ENCODE data around the gene TMTC2. TPM values are rescaled to one million over a fixed set of nuclear protein-coding genes. Genes with fewer than 3 reads are reported as not detected.
A peak's percentile ranks its signal among the peaks of the same experiment; 100 is the strongest.

Gene TMTC2
- total and polyA plus RNA-seq, 3 donors from 2014 or later, result 8.1 to 22.4 (median 19.4) TPM

GRCh38 chr12:82673698-82674097, 13.0 kb upstream of the TMTC2 start:
- TF ChIP-seq POLR2A (IDR thresholded peaks at IDR 0.05), result no peak
- TF ChIP-seq, protein P1, sequence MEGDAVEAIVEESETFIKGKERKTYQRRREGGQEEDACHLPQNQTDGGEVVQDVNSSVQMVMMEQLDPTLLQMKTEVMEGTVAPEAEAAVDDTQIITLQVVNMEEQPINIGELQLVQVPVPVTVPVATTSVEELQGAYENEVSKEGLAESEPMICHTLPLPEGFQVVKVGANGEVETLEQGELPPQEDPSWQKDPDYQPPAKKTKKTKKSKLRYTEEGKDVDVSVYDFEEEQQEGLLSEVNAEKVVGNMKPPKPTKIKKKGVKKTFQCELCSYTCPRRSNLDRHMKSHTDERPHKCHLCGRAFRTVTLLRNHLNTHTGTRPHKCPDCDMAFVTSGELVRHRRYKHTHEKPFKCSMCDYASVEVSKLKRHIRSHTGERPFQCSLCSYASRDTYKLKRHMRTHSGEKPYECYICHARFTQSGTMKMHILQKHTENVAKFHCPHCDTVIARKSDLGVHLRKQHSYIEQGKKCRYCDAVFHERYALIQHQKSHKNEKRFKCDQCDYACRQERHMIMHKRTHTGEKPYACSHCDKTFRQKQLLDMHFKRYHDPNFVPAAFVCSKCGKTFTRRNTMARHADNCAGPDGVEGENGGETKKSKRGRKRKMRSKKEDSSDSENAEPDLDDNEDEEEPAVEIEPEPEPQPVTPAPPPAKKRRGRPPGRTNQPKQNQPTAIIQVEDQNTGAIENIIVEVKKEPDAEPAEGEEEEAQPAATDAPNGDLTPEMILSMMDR (IDR thresholded peaks at IDR 0.05), result no peak
- Histone ChIP-seq H3K9me3 (no peaks in the 10 kb centered on the region), H3K27me3 (no peaks in the 10 kb centered on the region), H3K4me1 (no peaks in the 10 kb centered on the region), H3K4me3 (no peak overlapping the region), H3K27ac (no peak overlapping the region), H3K36me3 (ENCODE audit: low read depth, missing control alignments) (no peaks in the 10 kb centered on the region)
- DNase-seq, result no peak
- 96 to 100% methylated on average over 1 of the region's 1 CpG for WGBS, 2 donors
- intact Hi-C loops (cut with DNase I; ENCODE audit: low total_unique reads), result no loop called here

- intact Hi-C loops (cut with DNase I; ENCODE audit: low total_unique reads), result no loop called here
- Histone ChIP-seq H3K9me3 (no peaks in the 10 kb centered on the region), H3K27ac (no peak overlapping the region), H3K4me3 (no peak overlapping the region), H3K27me3 (no peaks in the 10 kb centered on the region), H3K36me3 (ENCODE audit: low read depth, missing control alignments) (no peaks in the 10 kb centered on the region), H3K4me1 (no peaks in the 10 kb centered on the region)
- no peak for TF ChIP-seq POLR2A (IDR thresholded peaks at IDR 0.05)
- TF ChIP-seq, protein P1 (IDR thresholded peaks at IDR 0.05), result no peak
- 89 to 93% methylated on average over 3 of the region's 3 CpGs for WGBS, 2 donors
- DNase-seq, result no peak
Measured at GRCh38 chr12:82675246-82675645, 11.5 kb upstream of the TMTC2 start.

DNA sequence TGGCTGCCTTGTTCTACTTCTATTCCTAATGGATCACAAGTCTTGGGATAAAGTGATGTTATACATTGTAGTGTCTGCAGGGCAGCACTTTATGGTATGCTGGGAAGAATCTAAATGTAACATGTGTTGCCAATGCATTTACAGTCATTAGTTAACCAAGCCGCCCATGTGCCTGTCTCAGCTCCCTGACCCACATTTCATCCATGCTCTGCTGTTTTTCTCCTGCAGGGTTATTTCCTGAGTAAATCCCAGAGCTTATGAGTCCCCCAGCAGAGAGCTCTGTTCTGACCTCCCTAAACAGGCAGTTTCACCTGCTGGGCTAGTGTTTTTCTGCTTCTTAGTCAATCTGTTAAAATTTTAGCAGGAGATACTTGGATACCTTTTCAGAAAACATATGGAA, 4.4 kb upstream of the TMTC2 start:
- Histone ChIP-seq H3K27ac (no peak overlapping the region), H3K36me3 (ENCODE audit: low read depth, missing control alignments) (no peaks in the 10 kb centered on the region), H3K4me3 (no peak overlapping the region), H3K27me3 (no peaks in the 10 kb centered on the region), H3K9me3 (no peaks in the 10 kb centered on the region), H3K4me1 (no peaks in the 10 kb centered on the region)
- WGBS, 2 donors, result 57 to 67% methylated on average over 1 of the region's 1 CpG
- no peak for DNase-seq
- no peak for TF ChIP-seq POLR2A (IDR thresholded peaks at IDR 0.05)
- TF ChIP-seq, protein P1 (IDR thresholded peaks at IDR 0.05), result no peak
- intact Hi-C loops (cut with DNase I; ENCODE audit: low total_unique reads), result no loop called here

DNA sequence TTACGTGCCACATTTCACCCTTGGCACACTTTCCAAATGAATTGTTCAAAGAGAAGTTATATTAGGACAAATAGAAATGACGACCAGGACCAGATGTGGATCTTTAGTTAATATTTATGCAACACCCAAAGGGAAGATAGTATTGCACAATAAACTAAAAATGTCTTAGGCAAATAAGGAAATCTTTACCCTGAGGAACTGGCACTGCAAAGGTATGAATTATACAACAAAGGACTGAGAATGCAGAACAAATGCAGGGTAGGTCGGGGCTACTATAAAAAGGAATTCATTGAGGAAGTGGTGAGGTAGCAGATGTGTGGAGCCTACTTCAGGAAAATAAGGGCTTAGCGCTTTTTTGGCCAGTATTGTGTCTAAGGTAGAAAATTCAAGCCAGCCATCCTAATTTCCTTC, 3.9 kb upstream of the TMTC2 start:
- no peaks in the 10 kb centered on the region for H3K9me3 ChIP-seq
- H3K27ac ChIP-seq, result no peak overlapping the region
- DNase-seq, result no peak
- H3K27me3 ChIP-seq, result no peaks in the 10 kb centered on the region
- no peak overlapping the region for H3K4me3 ChIP-seq
- no peak for TF ChIP-seq POLR2A (IDR thresholded peaks at IDR 0.05)
- TF ChIP-seq, protein P1 (IDR thresholded peaks at IDR 0.05), result no peak
- 55 to 69% methylated on average over 4 of the region's 4 CpGs for WGBS, 2 donors
- intact Hi-C loops (cut with DNase I; ENCODE audit: low total_unique reads), result no loop called here
- no peaks in the 10 kb centered on the region for H3K4me1 ChIP-seq
- no peaks in the 10 kb centered on the region for H3K36me3 ChIP-seq (ENCODE audit: low read depth, missing control alignments)

DNA sequence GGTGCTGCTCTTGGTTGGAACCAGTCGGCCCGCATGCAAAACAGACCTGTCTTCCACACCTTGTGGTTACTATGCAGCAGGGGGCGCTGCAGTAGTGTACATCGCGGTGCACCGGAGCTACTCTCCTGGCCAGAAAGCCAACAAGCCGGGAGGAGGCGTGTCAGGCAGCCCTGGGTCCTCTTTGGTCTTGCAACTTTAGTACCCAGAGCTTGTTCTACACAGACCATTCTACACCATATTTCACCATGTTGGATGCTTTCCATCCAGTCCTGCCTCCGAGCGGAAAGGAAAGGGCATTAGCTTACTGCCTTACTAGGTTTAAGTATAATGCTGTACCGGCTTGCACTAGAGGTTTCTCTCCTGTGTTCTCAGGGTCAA, 927 bp upstream of the TMTC2 start:
- no peaks in the 10 kb centered on the region for H3K36me3 ChIP-seq (ENCODE audit: low read depth, missing control alignments)
- no peaks in the 10 kb centered on the region for H3K9me3 ChIP-seq
- 0% methylated on average over 11 of the region's 11 CpGs for WGBS, 2 donors
- no peaks in the 10 kb centered on the region for H3K4me1 ChIP-seq
- peak overlapping the region; percentile 92 for H3K27ac ChIP-seq
- H3K27me3 ChIP-seq, result no peaks in the 10 kb centered on the region
- peak; percentile 99 for DNase-seq
- TF ChIP-seq, protein P1 (IDR thresholded peaks at IDR 0.05), result peak; percentile 86 to 88 (median 87)
- no peak for TF ChIP-seq POLR2A (IDR thresholded peaks at IDR 0.05)
- H3K4me3 ChIP-seq, result peak overlapping the region; percentile 71 to 85
- intact Hi-C loops (cut with DNase I; ENCODE audit: low total_unique reads), result no loop called here

Measured in testis (tissue), 3 donors.